Liver (tissue), 3 donors: ENCODE data around the gene MAN2B2.

Source experiments
- CTCF ChIP-seq: fragments of 150-350 bp; IDR thresholded peaks from 2 replicates; pipeline ENCODE4 v1.5.1; 2017; ENCODE audit warnings: improper control_type of control experiment, low read depth, low read length; ENCODE audit not compliant: missing input control
- EGR1 ChIP-seq, 2 donors: IDR thresholded peaks; 2 replicates each; pipeline ENCODE4 v1.6.1; 2016 to 2018; ENCODE audit warnings: antibody characterized with exemption in 2 of 2, low read depth in 2 of 2
- FOXA1 ChIP-seq: IDR thresholded peaks from 2 replicates; pipeline ENCODE4 v1.6.1; 2016; ENCODE audit warnings: antibody characterized with exemption
- GABPA ChIP-seq, 2 donors: IDR thresholded peaks in 1 of 2; conservative IDR thresholded peaks in 1 of 2; 2 replicates each; pipeline ENCODE4 v1.6.1; 2016; ENCODE audit warnings: antibody characterized with exemption in 2 of 2, mild to moderate bottlenecking in 1 of 2, moderate library complexity in 1 of 2
- HNF4A ChIP-seq, 2 donors: conservative IDR thresholded peaks; 2 replicates each; pipeline ENCODE4 v1.6.1; 2016; ENCODE audit warnings: antibody characterized with exemption in 2 of 2, mild to moderate bottlenecking in 2 of 2
- JUND ChIP-seq, 2 donors: IDR thresholded peaks; 2 replicates each; pipeline ENCODE4 v1.6.1; 2016; ENCODE audit warnings: antibody characterized with exemption in 2 of 2
- MAX ChIP-seq: IDR thresholded peaks from 2 replicates; pipeline ENCODE4 v1.6.1; 2016; ENCODE audit warnings: antibody characterized with exemption
- NR2F2 ChIP-seq: IDR thresholded peaks from 2 replicates; pipeline ENCODE4 v1.6.1; 2016; ENCODE audit warnings: antibody characterized with exemption
- RAD21 ChIP-seq, 2 donors: IDR thresholded peaks; 2 replicates each; pipeline ENCODE4 v1.6.1; 2016; ENCODE audit warnings: antibody characterized with exemption in 2 of 2, mild to moderate bottlenecking in 2 of 2
- REST ChIP-seq: IDR thresholded peaks from 2 replicates; pipeline ENCODE4 v1.6.1; 2016; ENCODE audit warnings: antibody characterized with exemption, mild to moderate bottlenecking
- RXRA ChIP-seq, 2 donors: IDR thresholded peaks; 2 replicates each; pipeline ENCODE4 v1.6.1; 2017 to 2018; ENCODE audit warnings: antibody characterized with exemption in 2 of 2, mild to moderate bottlenecking in 1 of 2
- SP1 ChIP-seq: IDR thresholded peaks from 2 replicates; pipeline ENCODE4 v1.6.1; 2018; ENCODE audit warnings: antibody characterized with exemption, mild to moderate bottlenecking
- TAF1 ChIP-seq: conservative IDR thresholded peaks from 2 replicates; pipeline ENCODE4 v1.6.1; 2016; ENCODE audit warnings: antibody characterized with exemption, mild to moderate bottlenecking
- YY1 ChIP-seq: IDR thresholded peaks from 2 replicates; pipeline ENCODE4 v1.6.1; 2016; ENCODE audit warnings: antibody characterized with exemption, mild to moderate bottlenecking
- donor health status: healthy.
- donor health status: healthy.

GRCh38 chr4:6571608-6572007, 3.4 kb upstream of the MAN2B2 start:
- TF ChIP-seq JUND (IDR thresholded peaks at IDR 0.05) (no peak), RXRA (IDR thresholded peaks at IDR 0.05) (no peak), RAD21 (IDR thresholded peaks at IDR 0.05) (no peak), EGR1 (IDR thresholded peaks at IDR 0.05; ENCODE audit: low read depth in 2 of 2) (no peak), CTCF (no peak), FOXA1 (no peak), TAF1 (no peak), GABPA (IDR thresholded peaks at IDR 0.05 in 1 of 2, conservative IDR thresholded peaks at IDR 0.05 in 1 of 2) (no peak), MAX (no peak), NR2F2 (no peak), SP1 (no peak), REST (no peak), YY1 (no peak), HNF4A (conservative IDR thresholded peaks at IDR 0.05) (no peak)
